OCI-LY1 (cell line): ENCODE data around the gene TASP1.

Experiments used
- EZH2 ChIP-seq: fragments of 200-600 bp; sonication (generic), shearing (Covaris generic); IDR thresholded peaks from 2 replicates; pipeline ENCODE4 v1.8.0; 2017; ENCODE audit warnings: borderline replicate concordance, mixed run types, mild to moderate bottlenecking, antibody characterized with exemption, low read length, moderate library complexity, mixed read lengths
- TF ChIP-seq, protein P1 (sequence below): fragments of 200-600 bp; sonication (generic), shearing (Covaris generic); IDR thresholded peaks from 2 replicates; pipeline ENCODE4 v1.5.1; 2017; ENCODE audit warnings: mild to moderate bottlenecking, antibody characterized with exemption, low read length, moderate library complexity, mixed read lengths

- TF ChIP-seq, protein P1, sequence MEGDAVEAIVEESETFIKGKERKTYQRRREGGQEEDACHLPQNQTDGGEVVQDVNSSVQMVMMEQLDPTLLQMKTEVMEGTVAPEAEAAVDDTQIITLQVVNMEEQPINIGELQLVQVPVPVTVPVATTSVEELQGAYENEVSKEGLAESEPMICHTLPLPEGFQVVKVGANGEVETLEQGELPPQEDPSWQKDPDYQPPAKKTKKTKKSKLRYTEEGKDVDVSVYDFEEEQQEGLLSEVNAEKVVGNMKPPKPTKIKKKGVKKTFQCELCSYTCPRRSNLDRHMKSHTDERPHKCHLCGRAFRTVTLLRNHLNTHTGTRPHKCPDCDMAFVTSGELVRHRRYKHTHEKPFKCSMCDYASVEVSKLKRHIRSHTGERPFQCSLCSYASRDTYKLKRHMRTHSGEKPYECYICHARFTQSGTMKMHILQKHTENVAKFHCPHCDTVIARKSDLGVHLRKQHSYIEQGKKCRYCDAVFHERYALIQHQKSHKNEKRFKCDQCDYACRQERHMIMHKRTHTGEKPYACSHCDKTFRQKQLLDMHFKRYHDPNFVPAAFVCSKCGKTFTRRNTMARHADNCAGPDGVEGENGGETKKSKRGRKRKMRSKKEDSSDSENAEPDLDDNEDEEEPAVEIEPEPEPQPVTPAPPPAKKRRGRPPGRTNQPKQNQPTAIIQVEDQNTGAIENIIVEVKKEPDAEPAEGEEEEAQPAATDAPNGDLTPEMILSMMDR, result no peak
- no peak for TF ChIP-seq EZH2
Observed at GRCh38 chr20:13364278-13365170, 274.2 kb downstream of the TASP1 start.
